HCT116 (cell line): ENCODE results near the gene EML1. TPM values are rescaled to one million over a fixed set of nuclear protein-coding genes. Genes with fewer than 3 reads are reported as not detected.

Source experiments
- ATAC-seq: fragments of 200-7000 bp; cut with Tn5 transposase; 2 replicates; pipeline ENCODE4 v1.9.1; 2020; ENCODE audit warnings: mild to moderate bottlenecking, moderate library complexity
- BruUV-seq: library from RNA; stranded (reverse); fragments of 400-500 nt; replicated peaks from 2 replicates; lab custom pipeline; 2021; lab: Mats Ljungman, UMichigan
- CTCF ChIA-PET: fragments of 300-600 bp; sonication (Branson Sonifier 250); formaldehyde crosslinking; loops from one replicate; lab custom pipeline; 2021; ENCODE audit warnings: antibody characterized with exemption; lab: Charles Lee
- POLR2A ChIA-PET: fragments of 300-600, 350-600 bp; sonication (Branson Sonifier 250); formaldehyde crosslinking; loops from one replicate; lab custom pipeline; 2021; ENCODE audit warnings: antibody characterized with exemption; lab: Charles Lee
- RAD21 ChIA-PET, 2 experiments: fragments of 300-600 bp; sonication (Branson Sonifier 250); formaldehyde crosslinking; loops; one replicate each; lab custom pipeline; 2023; ENCODE audit warnings: low total read pairs in 2 of 2; ENCODE audit not compliant: uncharacterized antibody in 2 of 2, unreplicated experiment in 2 of 2, low non-redundant PET in 1 of 2; lab: Charles Lee
- DNase-seq: peaks from one replicate; pipeline ENCODE4 v3.0.0-alpha.2; 2010; ENCODE audit warnings: low read depth, low spot score
- H2AFZ ChIP-seq: fragments of 200-600 bp; shearing (Covaris generic), sonication (generic); 2 replicates; pipeline ENCODE4 v1.6.1; 2017; ENCODE audit warnings: low read depth, mixed run types, mixed read lengths, antibody characterized with exemption, low read length; ENCODE audit not compliant: poor library complexity, severe bottlenecking
- H3K27ac ChIP-seq: 2 replicates; pipeline ENCODE4 v1.5.1; 2012; ENCODE audit warnings: low read depth, low read length
- H3K27me3 ChIP-seq: fragments of 200-600 bp; sonication (generic); 2 replicates; pipeline ENCODE4 v1.6.1; 2016; ENCODE audit warnings: mixed run types, low read length, mixed read lengths; ENCODE audit not compliant: insufficient read depth
- H3K36me3 ChIP-seq, 2 experiments: fragments of 200-500 bp in 1 of 2; fragments of 200-600 bp in 1 of 2; sonication (Bioruptor generic) in 1 of 2; sonication (generic) in 1 of 2; 2 replicates each; pipeline versions ENCODE4 v1.5.1 to v1.6.1; 2014 to 2016; ENCODE audit warnings: low read length in 2 of 2, inconsistent platforms in 1 of 2, mixed read lengths in 1 of 2, mixed run types in 1 of 2; ENCODE audit not compliant: insufficient read depth in 2 of 2, control insufficient read depth in 1 of 2
- H3K4me1 ChIP-seq, 2 experiments: fragments of 200-600 bp in 1 of 2; sonication (generic) in 1 of 2; 2 replicates each; pipeline versions ENCODE4 v1.5.1 to v1.6.1; 2012 to 2017; ENCODE audit warnings: low read length in 2 of 2, inconsistent platforms in 1 of 2, mild to moderate bottlenecking in 1 of 2, mixed read lengths in 1 of 2, mixed run types in 1 of 2, moderate library complexity in 1 of 2; ENCODE audit not compliant: insufficient read depth in 2 of 2, control insufficient read depth in 1 of 2
- H3K4me2 ChIP-seq: fragments of 200-600 bp; sonication (generic); 2 replicates; pipeline ENCODE4 v1.6.1; 2017; ENCODE audit warnings: mixed run types, low read length, mixed read lengths
- H3K4me3 ChIP-seq, 2 experiments: fragments of 200-600 bp in 1 of 2; sonication (generic) in 1 of 2; replicated peaks in 1 of 2; 2 replicates each; pipeline ENCODE4 v1.5.1; 2011 to 2016; ENCODE audit warnings: low read length in 2 of 2, control low read depth in 1 of 2, low read depth in 1 of 2, mild to moderate bottlenecking in 1 of 2, mixed read lengths in 1 of 2, mixed run types in 1 of 2
- H3K79me2 ChIP-seq: fragments of 200-600 bp; sonication (generic); 2 replicates; pipeline ENCODE4 v1.6.1; 2017; ENCODE audit warnings: mild to moderate bottlenecking, mixed run types, low read length, moderate library complexity, mixed read lengths; ENCODE audit not compliant: insufficient read depth
- H3K9ac ChIP-seq: fragments of 200-600 bp; sonication (generic); 2 replicates; pipeline ENCODE4 v1.6.1; 2016; ENCODE audit warnings: low read length, mixed read lengths
- H3K9me2 ChIP-seq: fragments of 200-600 bp; sonication (generic), shearing (Covaris generic); 2 replicates; pipeline ENCODE4 v1.6.1; 2017; ENCODE audit warnings: mixed run types, mild to moderate bottlenecking, moderate library complexity; ENCODE audit not compliant: insufficient read depth
- H3K9me3 ChIP-seq, 2 experiments: fragments of 200-500 bp in 1 of 2; fragments of 200-600 bp in 1 of 2; sonication (Bioruptor generic) in 1 of 2; sonication (generic) in 1 of 2; 2 replicates each; pipeline ENCODE4 v1.6.1; 2014 to 2017; ENCODE audit warnings: low read length in 2 of 2, mixed read lengths in 2 of 2, inconsistent platforms in 1 of 2, low read depth in 1 of 2, mild to moderate bottlenecking in 1 of 2, mixed run types in 1 of 2, moderate library complexity in 1 of 2; ENCODE audit not compliant: control insufficient read depth in 1 of 2, insufficient read depth in 1 of 2
- H4K20me1 ChIP-seq: fragments of 200-600 bp; sonication (generic), shearing (Covaris generic); 2 replicates; pipeline ENCODE4 v1.6.1; 2017; ENCODE audit warnings: mixed run types, mild to moderate bottlenecking, moderate library complexity; ENCODE audit not compliant: insufficient read depth
- ATF3 ChIP-seq: IDR thresholded peaks from 2 replicates; pipeline ENCODE4 v1.6.1; 2012
- CEBPB ChIP-seq: IDR thresholded peaks from 2 replicates; pipeline ENCODE4 v1.6.1; 2012; ENCODE audit warnings: low read depth
- CTCF ChIP-seq, 3 experiments: fragments of 200-600 bp in 1 of 3; sonication (generic) in 1 of 3; IDR thresholded peaks in 2 of 3; conservative IDR thresholded peaks in 1 of 3; 2 replicates each; pipeline ENCODE4 v1.5.1; 2012 to 2017; ENCODE audit warnings: low read depth in 2 of 3, low read length in 2 of 3, antibody characterized with exemption in 1 of 3, borderline replicate concordance in 1 of 3, control low read depth in 1 of 3, mild to moderate bottlenecking in 1 of 3, mixed read lengths in 1 of 3, mixed run types in 1 of 3, moderate library complexity in 1 of 3; ENCODE audit not compliant: insufficient read depth in 1 of 3
- EGR1 ChIP-seq: IDR thresholded peaks from 2 replicates; pipeline ENCODE4 v1.6.1; 2012; ENCODE audit warnings: low read depth
- ELF1 ChIP-seq: IDR thresholded peaks from 2 replicates; pipeline ENCODE4 v1.6.1; 2012; ENCODE audit warnings: low read depth, borderline replicate concordance
- EZH2 ChIP-seq: fragments of 200-600 bp; sonication (generic); IDR thresholded peaks from 2 replicates; pipeline ENCODE4 v1.6.1; 2017; ENCODE audit warnings: antibody characterized with exemption, mixed run types
- EZH2phosphoT487 ChIP-seq: fragments of 200-600 bp; IDR thresholded peaks from 2 replicates; pipeline ENCODE4 v1.6.1; 2018; ENCODE audit warnings: antibody characterized with exemption, borderline replicate concordance
- FOSL1 ChIP-seq: IDR thresholded peaks from 2 replicates; pipeline ENCODE4 v1.6.1; 2012; ENCODE audit warnings: low read depth
- JUND ChIP-seq: IDR thresholded peaks from 2 replicates; pipeline ENCODE4 v1.6.1; 2012
- REST ChIP-seq: IDR thresholded peaks from 2 replicates; pipeline ENCODE4 v1.6.1; 2012; ENCODE audit warnings: low read depth
- SIN3A ChIP-seq: IDR thresholded peaks from 2 replicates; pipeline ENCODE4 v1.6.1; 2012; ENCODE audit warnings: low read depth
- SRF ChIP-seq: IDR thresholded peaks from 2 replicates; pipeline ENCODE4 v1.6.1; 2012; ENCODE audit warnings: low read depth
- TCF7L2 ChIP-seq: IDR thresholded peaks from 2 replicates; pipeline ENCODE4 v1.7.0; 2011; ENCODE audit warnings: borderline replicate concordance, inconsistent platforms; ENCODE audit not compliant: insufficient read depth, insufficient read length; ENCODE audit errors: extremely low read depth
- YY1 ChIP-seq: IDR thresholded peaks from 2 replicates; pipeline ENCODE4 v1.6.1; 2011; ENCODE audit warnings: low read length, low read depth, moderate library complexity, mild to moderate bottlenecking; ENCODE audit not compliant: insufficient replicate concordance; ENCODE audit errors: extremely low read depth
- ZFX ChIP-seq: fragments of 450-650 bp; IDR thresholded peaks from 2 replicates; pipeline ENCODE4 v1.6.1; 2017
- ZNF274 ChIP-seq: fragments of 200-500 bp; sonication (Bioruptor generic); IDR thresholded peaks from 2 replicates; pipeline ENCODE4 v1.6.1; 2014; ENCODE audit warnings: mild to moderate bottlenecking, low read depth, low read length, inconsistent platforms
- intact Hi-C: fragments of 100-400 bp; cut with micrococcal nuclease; formaldehyde crosslinking; loops from 2 replicates; pipeline ENCODE4 v1.10.0; 2022
- total RNA-seq: library from RNA; stranded (reverse); gene quantifications from one replicate; pipeline ENCODE4 v1.2.1, GENCODE V29; 2021; ENCODE audit not compliant: unreplicated experiment

The EML1 gene
- total RNA-seq, 1 experiment from 2014 or later: 7.4 TPM

- intact Hi-C loops: no loop called here
- Histone ChIP-seq H3K9me2 (no peaks in the 10 kb centered on the region), H3K4me1 (0 out of 4 replicates have a peak, but pooled peaks cover 0 to 2% of the 10 kb centered on the region in 2 experiments), H3K79me2 (no peaks in the 10 kb centered on the region), H3K27me3 (no peaks in the 10 kb centered on the region), H3K27ac (no peak overlapping the region), H3K9me3 (no peaks in the 10 kb centered on the region), H4K20me1 (no peaks in the 10 kb centered on the region), H3K9ac (no peak overlapping the region), H2AFZ (no peak overlapping the region), H3K4me2 (no peak overlapping the region), H3K4me3 (no peak overlapping the region), H3K36me3 (no peaks in the 10 kb centered on the region)
- ChIA-PET RAD21 (no interaction called here), CTCF (no interaction called here), POLR2A (no interaction called here)
- TF ChIP-seq EGR1 (no peak), EZH2phosphoT487 (no peak), CEBPB (no peak), SRF (no peak), ZFX (no peak), ELF1 (no peak), CTCF (IDR thresholded peaks at IDR 0.05 in 2 of 3, conservative IDR thresholded peaks at IDR 0.05 in 1 of 3; ENCODE audit: borderline replicate concordance in 1 of 3, insufficient read depth in 1 of 3, low read depth in 2 of 3, low read length in 2 of 3) (no peak), EZH2 (no peak), ATF3 (no peak), JUND (no peak), TCF7L2 (no peak), YY1 (no peak), FOSL1 (no peak), REST (no peak), SIN3A (no peak), ZNF274 (no peak)
- BruUV-seq: no TSS peak
- ATAC-seq (no peak), DNase-seq (no peak)
Observed at GRCh38 chr14:99769123-99769522, 24.1 kb upstream of the EML1 start.
